ENCODE results near the gene DENND6B. TPM values are rescaled to one million over a fixed set of nuclear protein-coding genes. Genes with fewer than 3 reads are reported as not detected.

DENND6B gene
- total RNA-seq, 6 experiments from 2014 or later = 1.4 to 2.5 (median 1.9) TPM

DNA sequence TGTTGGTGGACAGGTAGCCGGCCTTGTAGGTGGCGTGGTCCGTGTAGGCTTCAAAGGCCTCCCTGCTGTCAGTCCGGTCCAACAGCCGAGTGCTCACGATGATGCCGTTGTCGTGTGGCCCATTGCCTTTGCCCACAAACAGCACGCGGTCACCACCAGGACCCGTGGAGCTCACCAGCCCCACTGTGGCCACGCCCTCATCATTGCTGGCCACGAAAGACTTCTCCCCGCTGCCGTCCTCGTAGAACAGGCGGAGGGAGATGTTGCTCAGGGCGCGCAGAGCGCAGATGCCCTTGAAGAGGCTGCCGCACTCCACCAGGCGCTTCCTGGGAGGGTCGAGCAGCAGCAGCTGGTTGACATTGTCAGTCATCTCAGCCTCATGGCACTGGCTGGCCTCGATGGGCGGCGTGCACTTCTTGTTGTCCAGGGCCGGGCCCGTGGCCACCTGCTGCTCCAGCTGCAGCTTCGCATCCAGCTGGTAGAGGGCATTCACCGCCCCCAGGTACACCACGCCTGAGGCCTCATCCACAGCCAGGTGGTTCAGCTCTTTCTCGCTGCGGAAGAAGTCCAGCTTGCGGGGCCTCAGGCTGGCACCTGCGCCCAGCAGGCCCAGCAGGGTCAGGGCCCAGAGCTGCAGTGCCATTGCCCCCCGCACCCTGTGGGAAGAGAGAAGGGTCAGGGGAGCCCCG lies 36.7 kb downstream of the DENND6B start:
- Mint-ChIP-seq H3K4me3 (no peak overlapping the region), H3K4me1 (ENCODE audit: low read depth) (peaks cover 22% of the 10 kb centered on the region), H3K36me3 (ENCODE audit: low read depth) (peaks cover 5% of the 10 kb centered on the region; the same call in 1 of the 2 replicates), H3K9me3 (no peaks in the 10 kb centered on the region), H3K27me3 (ENCODE audit: insufficient read depth) (peaks cover 11% of the 10 kb centered on the region), H3K27ac (no peak overlapping the region)
- DNase-seq = no peak
- TF ChIP-seq, protein P1, sequence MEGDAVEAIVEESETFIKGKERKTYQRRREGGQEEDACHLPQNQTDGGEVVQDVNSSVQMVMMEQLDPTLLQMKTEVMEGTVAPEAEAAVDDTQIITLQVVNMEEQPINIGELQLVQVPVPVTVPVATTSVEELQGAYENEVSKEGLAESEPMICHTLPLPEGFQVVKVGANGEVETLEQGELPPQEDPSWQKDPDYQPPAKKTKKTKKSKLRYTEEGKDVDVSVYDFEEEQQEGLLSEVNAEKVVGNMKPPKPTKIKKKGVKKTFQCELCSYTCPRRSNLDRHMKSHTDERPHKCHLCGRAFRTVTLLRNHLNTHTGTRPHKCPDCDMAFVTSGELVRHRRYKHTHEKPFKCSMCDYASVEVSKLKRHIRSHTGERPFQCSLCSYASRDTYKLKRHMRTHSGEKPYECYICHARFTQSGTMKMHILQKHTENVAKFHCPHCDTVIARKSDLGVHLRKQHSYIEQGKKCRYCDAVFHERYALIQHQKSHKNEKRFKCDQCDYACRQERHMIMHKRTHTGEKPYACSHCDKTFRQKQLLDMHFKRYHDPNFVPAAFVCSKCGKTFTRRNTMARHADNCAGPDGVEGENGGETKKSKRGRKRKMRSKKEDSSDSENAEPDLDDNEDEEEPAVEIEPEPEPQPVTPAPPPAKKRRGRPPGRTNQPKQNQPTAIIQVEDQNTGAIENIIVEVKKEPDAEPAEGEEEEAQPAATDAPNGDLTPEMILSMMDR (IDR thresholded peaks at IDR 0.05) = no peak

DNA sequence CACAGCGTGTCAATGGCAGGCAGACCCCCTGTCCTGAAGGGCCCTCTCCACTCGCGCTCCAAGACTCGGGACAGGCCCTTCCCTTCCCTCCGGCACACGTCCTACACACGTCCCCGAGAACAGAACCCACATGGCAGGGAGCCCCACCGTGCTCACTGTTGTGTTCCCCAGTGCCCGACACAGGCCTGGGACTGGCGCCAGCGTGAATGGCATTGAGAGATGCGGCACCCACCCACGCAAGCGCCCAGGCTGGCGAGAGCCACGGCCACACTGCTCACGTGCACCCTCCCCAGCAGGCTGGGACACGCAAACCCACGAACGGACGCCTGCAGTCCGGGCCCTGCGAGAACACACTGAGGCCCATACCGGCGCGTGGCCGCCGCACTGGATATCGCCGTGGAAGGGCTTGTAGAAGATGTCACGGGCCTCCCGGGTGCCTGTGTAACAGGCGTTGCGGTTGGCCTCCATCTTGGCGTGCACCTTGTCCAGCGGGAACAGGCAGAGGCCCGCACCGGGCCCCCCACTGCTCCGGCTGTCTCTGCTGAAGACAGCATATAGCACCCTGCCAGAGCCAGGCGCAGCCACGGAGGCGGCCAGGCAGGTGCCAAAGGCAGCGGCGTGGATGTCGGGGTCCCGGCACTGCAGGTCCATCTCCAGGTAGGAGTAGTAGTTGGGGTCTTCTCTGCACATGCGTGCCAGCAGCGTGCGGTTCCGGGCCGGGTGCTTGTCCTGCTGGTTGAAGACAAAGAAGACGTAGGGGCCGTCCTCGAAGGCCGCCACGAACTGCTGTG lies 37.5 kb downstream of the DENND6B start:
- Mint-ChIP-seq H3K9me3 (no peaks in the 10 kb centered on the region), H3K27me3 (ENCODE audit: insufficient read depth) (peaks cover 14% of the 10 kb centered on the region), H3K27ac (no peak overlapping the region), H3K4me1 (ENCODE audit: low read depth) (peaks cover 20% of the 10 kb centered on the region), H3K4me3 (no peak overlapping the region), H3K36me3 (ENCODE audit: low read depth) (peaks cover 8% of the 10 kb centered on the region; the same call in 1 of the 2 replicates)
- TF ChIP-seq, protein P1 (IDR thresholded peaks at IDR 0.05) = no peak
- DNase-seq = no peak

- Mint-ChIP-seq H3K4me1 (ENCODE audit: low read depth) (peaks cover 9% of the 10 kb centered on the region), H3K4me3 (no peak overlapping the region), H3K36me3 (ENCODE audit: low read depth) (peaks cover 7% of the 10 kb centered on the region; the same call in 1 of the 2 replicates), H3K9me3 (no peaks in the 10 kb centered on the region), H3K27me3 (ENCODE audit: insufficient read depth) (peaks cover 14% of the 10 kb centered on the region), H3K27ac (no peak overlapping the region)
- TF ChIP-seq, protein P1 (IDR thresholded peaks at IDR 0.05) = no peak
- DNase-seq = no peak
Observed at GRCh38 chr22:50287731-50288130, 39.1 kb downstream of the DENND6B start.

- H3K4me1 Mint-ChIP-seq (ENCODE audit: low read depth) = peaks cover 5% of the 10 kb centered on the region; the same call in 1 of the 2 replicates
- H3K4me3 Mint-ChIP-seq = no peak overlapping the region
- H3K9me3 Mint-ChIP-seq = no peaks in the 10 kb centered on the region
- TF ChIP-seq, protein P1 (IDR thresholded peaks at IDR 0.05) = no peak
- 0 out of 2 replicates have a peak, but pooled peaks cover 3% of the 10 kb centered on the region for H3K36me3 Mint-ChIP-seq (ENCODE audit: low read depth)
- no peak overlapping the region for H3K27ac Mint-ChIP-seq
- H3K27me3 Mint-ChIP-seq (ENCODE audit: insufficient read depth) = peaks cover 13% of the 10 kb centered on the region
- no peak for DNase-seq
Observed at GRCh38 chr22:50286701-50287318, 40.0 kb downstream of the DENND6B start.

GRCh38 chr22:50286275-50286674 lies 40.5 kb downstream of the DENND6B start:
- Mint-ChIP-seq H3K4me1 (ENCODE audit: low read depth) (peaks cover 5% of the 10 kb centered on the region; the same call in 1 of the 2 replicates), H3K9me3 (no peaks in the 10 kb centered on the region), H3K27me3 (ENCODE audit: insufficient read depth) (peaks cover 13% of the 10 kb centered on the region), H3K27ac (no peak overlapping the region), H3K4me3 (no peak overlapping the region; the same call in 1 of the 2 replicates), H3K36me3 (ENCODE audit: low read depth) (0 out of 2 replicates have a peak, but pooled peaks cover 3% of the 10 kb centered on the region)
- no peak for DNase-seq
- TF ChIP-seq, protein P1 (IDR thresholded peaks at IDR 0.05) = no peak

Measured in HFFc6 (cell line).